Activated CD4-positive, alpha-beta T cell treated with anti-CD3 and anti-CD28 coated beads, Interleukin-2, amount 10 ng/mL, durations not matched to agents 7 days and 5 days (primary cell): Measurements from ENCODE around the gene ST3GAL4. TPM values are rescaled to one million over a fixed set of nuclear protein-coding genes. Genes with fewer than 3 reads are reported as not detected.
"Not testable (repeated sequence)": the region's sequence is repeated elsewhere in the genome, so short reads cannot be mapped to it uniquely, and the experiment has no call there.

Source experiments
- CTCF ChIA-PET: fragments of 350-600 bp; sonication (Branson Sonifier 250); formaldehyde crosslinking; loops from one replicate; lab custom pipeline; 2021; ENCODE audit warnings: antibody characterized with exemption; lab: Charles Lee
- POLR2A ChIA-PET: fragments of 350-600 bp; sonication (Branson Sonifier 250); formaldehyde crosslinking; loops from one replicate; lab custom pipeline; 2021; ENCODE audit warnings: antibody characterized with exemption; lab: Charles Lee
- DNase-seq: peaks from one replicate; pipeline ENCODE4 v3.0.0-alpha.2; 2020
- H3K27ac Mint-ChIP-seq: one replicate; pipeline ENCODE4 v1.8.0; 2021; ENCODE audit warnings: mild to moderate bottlenecking, moderate library complexity, mixed read lengths
- H3K27me3 Mint-ChIP-seq: one replicate; pipeline ENCODE4 v1.8.0; 2021; ENCODE audit warnings: mixed read lengths
- H3K36me3 Mint-ChIP-seq: one replicate; pipeline ENCODE4 v1.8.0; 2021; ENCODE audit warnings: low read depth, mixed read lengths
- H3K4me1 Mint-ChIP-seq: one replicate; pipeline ENCODE4 v1.8.0; 2021; ENCODE audit warnings: mixed read lengths
- H3K4me3 Mint-ChIP-seq: one replicate; pipeline ENCODE4 v1.8.0; 2021; ENCODE audit warnings: mild to moderate bottlenecking, moderate library complexity, mixed read lengths
- H3K9me3 Mint-ChIP-seq: one replicate; pipeline ENCODE4 v1.8.0; 2021; ENCODE audit warnings: mixed read lengths
- total RNA-seq, 2 experiments: library from RNA; stranded (reverse); gene quantifications; one replicate each; pipeline ENCODE4 v1.2.3, GENCODE V29; 2021

ST3GAL4 gene
- total RNA-seq, 2 experiments from 2014 or later = 7.5 to 7.6 TPM

DNA sequence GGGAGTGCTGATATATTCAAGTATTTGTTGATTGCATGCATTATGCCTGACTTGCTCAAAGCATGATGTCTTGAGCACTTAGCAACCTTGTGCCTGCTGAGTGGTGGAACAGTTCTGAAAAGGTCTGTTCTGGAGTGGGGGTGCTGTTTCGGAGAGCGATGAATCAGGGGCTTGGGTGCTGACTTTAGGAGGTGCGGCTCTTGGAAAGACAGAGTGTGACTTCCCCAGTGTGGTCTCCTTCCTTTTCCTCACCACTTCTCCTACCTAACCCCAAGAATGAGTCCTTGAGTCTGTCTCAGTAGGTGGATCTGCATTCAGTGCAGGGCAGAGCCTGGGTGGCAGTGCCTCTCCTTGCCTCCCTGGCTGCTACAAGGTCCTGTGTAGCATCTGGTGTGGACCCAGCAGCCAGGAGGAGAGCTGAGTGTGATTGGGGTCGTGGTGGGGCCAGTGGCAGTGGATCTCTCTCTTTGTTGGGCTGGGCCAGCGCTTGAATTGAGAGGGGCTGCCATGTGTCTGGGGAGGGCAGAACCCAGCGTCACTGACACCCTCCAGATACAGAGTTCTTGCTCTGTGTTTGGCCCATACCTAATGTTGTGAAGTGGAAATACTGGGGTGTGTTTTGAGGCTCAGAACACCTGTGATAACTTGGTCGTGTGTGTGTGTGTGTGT is 35.9 kb downstream of the ST3GAL4 start:
- no peaks in the 10 kb centered on the region for H3K9me3 Mint-ChIP-seq
- POLR2A ChIA-PET = no interaction called here
- DNase-seq = no peak
- H3K27me3 Mint-ChIP-seq = no peaks in the 10 kb centered on the region
- H3K27ac Mint-ChIP-seq = no peak overlapping the region
- CTCF ChIA-PET = interaction anchor here (1.8 kb wide), 1 partner anchor 11 kb away, joined by 4 read pairs; no protein-coding TSS in a partner anchor
- no peaks in the 10 kb centered on the region for H3K36me3 Mint-ChIP-seq
- H3K4me1 Mint-ChIP-seq = peaks cover 10% of the 10 kb centered on the region
- no peak overlapping the region for H3K4me3 Mint-ChIP-seq

DNA sequence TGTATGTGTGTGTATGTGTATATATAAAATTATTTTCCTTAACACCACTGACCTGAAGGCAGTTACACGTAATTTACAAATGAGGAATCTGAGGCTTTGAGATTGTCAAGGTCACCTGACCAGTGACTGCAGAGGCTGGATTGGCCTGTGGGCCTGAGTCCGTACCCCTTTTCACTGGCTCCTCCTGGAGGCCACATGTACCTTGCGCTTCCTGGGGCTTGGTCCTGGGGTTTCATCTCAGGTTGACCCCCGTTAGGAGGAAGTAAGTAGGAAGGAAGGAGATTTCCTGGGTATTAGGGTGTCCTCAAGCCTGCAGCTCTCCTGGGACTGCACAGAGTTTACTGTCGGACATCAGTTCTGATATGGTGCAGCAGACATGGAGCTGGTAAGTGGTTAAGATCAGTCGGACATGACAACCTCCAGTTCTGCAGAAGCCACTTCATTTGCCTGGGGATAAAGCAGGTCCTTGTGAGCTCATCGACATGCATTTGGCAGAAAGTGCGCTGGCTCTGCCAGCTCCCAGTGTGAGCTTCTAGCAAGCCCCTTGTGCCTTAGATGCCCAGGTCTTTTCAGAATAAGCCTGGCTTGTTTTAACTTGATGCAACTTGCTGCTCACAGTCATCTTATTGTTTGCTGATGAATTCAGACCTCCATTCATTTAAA is 36.6 kb downstream of the ST3GAL4 start:
- H3K27ac Mint-ChIP-seq = no peak overlapping the region

DNA sequence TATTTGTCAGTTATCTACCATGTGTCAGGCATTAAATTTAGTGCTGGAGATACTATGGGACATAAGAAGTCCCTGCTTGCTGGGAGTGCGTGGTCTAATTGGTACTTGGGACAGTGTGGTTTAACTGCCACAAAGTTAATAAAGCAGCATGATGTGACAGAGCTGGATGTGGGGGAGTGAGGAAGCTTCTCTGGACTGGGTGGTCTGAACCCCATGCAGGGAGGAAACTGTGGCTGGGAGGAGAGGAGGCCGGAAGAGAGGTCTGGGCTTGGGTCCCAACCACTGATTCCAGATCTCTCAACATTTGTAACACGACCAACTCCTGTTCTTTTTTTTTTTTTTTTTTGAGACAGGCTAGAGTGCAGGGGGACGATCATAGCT is 37.1 kb downstream of the ST3GAL4 start:
- CTCF ChIA-PET = interaction anchor here (0.7 to 1.8 kb wide), 2 partner anchors 10 to 449 kb away, joined by 4 read pairs; no protein-coding TSS in a partner anchor
- no peak for DNase-seq

More for the DNA sequence above, 36.6 kb downstream of the ST3GAL4 start:
- CTCF ChIA-PET = interaction anchor here (0.7 to 1.8 kb wide), 2 partner anchors 10 to 450 kb away, joined by 4 read pairs; no protein-coding TSS in a partner anchor
- POLR2A ChIA-PET = no interaction called here
- DNase-seq = no peak
- Mint-ChIP-seq H3K36me3 (no peaks in the 10 kb centered on the region), H3K4me3 (no peak overlapping the region), H3K4me1 (peaks cover 5% of the 10 kb centered on the region), H3K27me3 (no peaks in the 10 kb centered on the region), H3K9me3 (no peaks in the 10 kb centered on the region)

DNA sequence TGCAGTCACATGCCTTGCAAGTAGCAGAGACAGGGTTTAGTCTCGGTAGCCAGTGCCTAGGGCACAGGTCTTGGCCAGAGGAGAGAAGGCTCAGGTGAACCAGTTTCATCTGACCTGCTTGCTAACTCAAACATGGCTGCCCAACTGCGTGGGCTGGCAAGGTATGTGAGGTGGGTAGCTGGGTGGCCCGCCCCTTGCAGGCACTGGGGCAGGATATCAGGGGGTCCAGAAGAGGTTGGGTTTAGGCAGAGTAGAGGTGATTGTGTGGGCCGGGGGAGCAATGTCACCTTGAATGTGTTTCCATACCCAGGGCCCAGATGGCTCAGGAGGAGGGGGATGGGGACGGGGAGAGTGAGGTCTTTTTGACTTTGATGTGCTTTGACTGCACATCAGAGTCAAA is 37.7 kb downstream of the ST3GAL4 start:
- Mint-ChIP-seq H3K4me1 (peaks cover 5% of the 10 kb centered on the region), H3K4me3 (no peak overlapping the region), H3K9me3 (no peaks in the 10 kb centered on the region), H3K27ac (no peak overlapping the region), H3K27me3 (no peaks in the 10 kb centered on the region), H3K36me3 (no peaks in the 10 kb centered on the region)
- DNase-seq = no peak
- CTCF ChIA-PET = interaction anchor here (1.8 kb wide), 1 partner anchor 9 kb away, joined by 4 read pairs; no protein-coding TSS in a partner anchor
- POLR2A ChIA-PET = no interaction called here

More for the DNA sequence above, 37.1 kb downstream of the ST3GAL4 start:
- peaks cover 5% of the 10 kb centered on the region for H3K4me1 Mint-ChIP-seq
- H3K27me3 Mint-ChIP-seq = no peaks in the 10 kb centered on the region
- H3K4me3 Mint-ChIP-seq = no peak overlapping the region
- H3K36me3 Mint-ChIP-seq = no peaks in the 10 kb centered on the region
- no peak overlapping the region for H3K27ac Mint-ChIP-seq
- no peaks in the 10 kb centered on the region for H3K9me3 Mint-ChIP-seq
- POLR2A ChIA-PET = no interaction called here

DNA sequence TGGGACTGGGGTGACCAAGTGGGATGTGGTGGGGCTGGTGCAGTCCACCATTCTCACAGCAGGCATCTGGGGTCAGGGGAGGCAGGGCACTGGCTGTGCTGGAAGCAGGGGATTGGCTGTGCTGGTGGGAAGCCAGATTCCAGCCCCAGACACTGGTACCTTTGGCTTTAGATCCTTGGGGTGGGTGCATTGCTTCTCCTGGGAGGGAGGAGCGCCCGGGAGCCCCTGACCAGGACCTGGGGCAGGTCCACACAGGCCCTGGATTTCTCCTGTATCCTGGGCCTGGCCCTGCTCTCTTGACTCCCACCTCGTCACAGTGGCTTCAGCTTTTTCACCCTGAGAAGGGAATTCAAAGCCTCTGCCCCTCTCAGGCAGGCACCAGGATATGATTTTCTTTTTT is 38.5 kb downstream of the ST3GAL4 start:
- DNase-seq = no peak
- POLR2A ChIA-PET = no interaction called here
- CTCF ChIA-PET = no interaction called here
- H3K27ac Mint-ChIP-seq = no peak overlapping the region
- no peaks in the 10 kb centered on the region for H3K9me3 Mint-ChIP-seq
- no peaks in the 10 kb centered on the region for H3K27me3 Mint-ChIP-seq
- H3K4me1 Mint-ChIP-seq = peaks cover 5% of the 10 kb centered on the region
- no peaks in the 10 kb centered on the region for H3K36me3 Mint-ChIP-seq
- H3K4me3 Mint-ChIP-seq = no peak overlapping the region

DNA sequence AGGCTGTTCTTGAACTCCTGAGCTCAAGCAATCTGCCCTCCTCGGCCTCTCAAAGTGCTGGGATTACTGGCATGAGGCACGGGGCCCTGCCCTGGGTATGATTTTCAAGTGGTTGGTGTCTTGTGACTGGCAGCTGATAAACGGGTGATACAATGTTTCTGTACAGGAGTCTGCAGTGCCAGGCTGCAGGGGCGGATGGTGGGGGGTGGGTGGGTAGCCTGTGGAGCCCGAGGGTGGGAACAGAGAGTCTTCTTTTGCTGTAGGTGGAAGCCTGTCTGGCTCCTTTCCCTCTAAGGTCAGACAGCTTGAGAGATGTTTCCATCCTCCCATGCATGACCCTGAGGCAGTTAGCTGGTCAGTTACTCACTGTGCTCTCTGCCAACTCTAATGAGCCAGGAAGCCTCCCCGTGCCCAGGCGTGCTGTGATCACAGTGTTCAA is 39.2 kb downstream of the ST3GAL4 start:
- H3K27me3 Mint-ChIP-seq, H3K4me3 Mint-ChIP-seq, H3K27ac Mint-ChIP-seq, H3K4me1 Mint-ChIP-seq, H3K36me3 Mint-ChIP-seq, H3K9me3 Mint-ChIP-seq, DNase-seq, CTCF ChIA-PET, POLR2A ChIA-PET: not testable (repeated sequence)

DNA sequence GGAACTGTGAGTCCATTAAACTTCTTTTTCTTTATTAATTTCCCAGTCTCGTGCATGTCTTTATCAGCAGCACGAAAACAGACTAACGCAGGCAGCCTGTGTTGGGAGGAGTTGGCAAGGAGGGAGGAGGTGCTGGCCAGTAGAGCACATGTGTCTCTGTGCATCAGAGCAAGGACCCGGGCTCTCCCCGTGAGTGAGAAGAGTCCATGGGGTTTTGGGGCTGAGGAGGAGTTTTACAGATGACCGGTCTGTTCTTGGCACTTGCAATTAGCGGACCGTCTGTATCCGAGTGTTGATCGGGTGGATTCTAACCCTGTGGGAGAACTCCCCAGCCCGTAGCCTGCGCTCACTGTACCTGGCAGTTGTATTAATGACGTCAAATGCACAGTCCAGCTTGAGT is 40.3 kb downstream of the ST3GAL4 start:
- H3K9me3 Mint-ChIP-seq, H3K36me3 Mint-ChIP-seq, H3K27ac Mint-ChIP-seq, H3K4me3 Mint-ChIP-seq, H3K27me3 Mint-ChIP-seq, POLR2A ChIA-PET, DNase-seq, H3K4me1 Mint-ChIP-seq, CTCF ChIA-PET: not testable (repeated sequence)

DNA sequence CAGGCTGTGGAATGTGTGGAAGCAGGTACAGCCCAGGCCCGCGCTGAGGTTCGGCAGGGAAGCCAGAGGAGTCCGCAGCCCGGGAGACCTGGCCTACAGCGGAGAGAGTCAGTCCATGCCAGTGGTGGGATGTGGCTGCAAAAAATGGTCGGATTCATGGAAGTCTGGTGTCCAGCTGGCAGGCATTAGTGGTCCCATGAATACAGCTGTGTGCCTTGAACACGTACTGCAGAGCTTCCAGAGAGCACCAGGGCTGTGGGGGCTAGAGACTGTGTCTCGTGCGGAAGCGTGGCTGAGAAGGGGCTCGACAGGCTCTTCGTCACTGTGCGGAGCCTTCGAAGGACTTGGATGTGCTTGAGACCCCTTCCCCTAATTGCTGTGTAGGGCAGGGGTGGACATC is 40.8 kb downstream of the ST3GAL4 start:
- H3K36me3 Mint-ChIP-seq, CTCF ChIA-PET, H3K27me3 Mint-ChIP-seq, H3K4me3 Mint-ChIP-seq, H3K9me3 Mint-ChIP-seq, POLR2A ChIA-PET, H3K27ac Mint-ChIP-seq, DNase-seq, H3K4me1 Mint-ChIP-seq: not testable (repeated sequence)

DNA sequence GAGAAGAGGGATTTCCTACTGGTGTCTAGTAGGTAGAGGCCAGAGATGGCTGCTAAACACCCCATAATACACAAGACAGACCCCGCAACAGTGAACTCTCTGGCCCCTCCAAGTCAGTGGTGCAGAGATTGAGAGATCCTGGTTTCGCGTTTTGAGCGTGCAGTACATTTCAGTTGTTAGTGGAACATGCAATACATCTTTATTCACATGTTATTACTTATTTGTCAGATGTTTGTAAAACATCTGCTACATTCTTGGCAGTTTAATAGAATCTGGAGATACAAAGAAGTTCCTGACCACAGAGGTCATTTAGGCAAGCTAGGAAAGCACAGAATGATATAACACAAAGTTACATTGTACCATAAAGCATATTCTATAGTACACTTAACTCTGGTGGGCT is 41.5 kb downstream of the ST3GAL4 start:
- CTCF ChIA-PET = no interaction called here
- peaks cover 5% of the 10 kb centered on the region for H3K4me1 Mint-ChIP-seq

DNA sequence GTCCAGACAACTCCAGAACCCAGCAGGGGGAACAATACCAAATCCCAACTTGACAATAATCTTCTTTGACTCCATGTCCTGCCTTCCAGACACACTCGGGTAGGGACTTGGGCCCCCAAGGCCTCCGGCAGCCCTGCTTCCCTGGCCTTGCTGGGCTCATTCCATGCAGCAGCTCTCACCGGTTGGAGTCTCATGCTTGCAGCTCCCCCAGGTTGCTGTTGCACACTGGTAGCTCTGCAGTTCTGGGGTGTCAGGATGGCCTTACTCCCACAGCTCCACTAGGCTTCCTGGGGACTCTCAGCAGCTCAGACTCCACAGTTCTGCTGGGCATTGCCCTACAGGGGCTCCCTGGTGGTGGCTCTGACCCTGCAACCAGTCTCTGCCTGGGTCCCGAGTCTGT is 42.8 kb downstream of the ST3GAL4 start:
- Mint-ChIP-seq H3K27ac (no peak overlapping the region), H3K4me1 (no peaks in the 10 kb centered on the region), H3K27me3 (no peaks in the 10 kb centered on the region), H3K9me3 (no peaks in the 10 kb centered on the region), H3K4me3 (no peak overlapping the region), H3K36me3 (no peaks in the 10 kb centered on the region)
- ChIA-PET CTCF (no interaction called here), POLR2A (no interaction called here)
- no peak for DNase-seq

More for the DNA sequence above, 41.5 kb downstream of the ST3GAL4 start:
- Mint-ChIP-seq H3K27ac (no peak overlapping the region), H3K27me3 (no peaks in the 10 kb centered on the region), H3K36me3 (no peaks in the 10 kb centered on the region), H3K4me3 (no peak overlapping the region), H3K9me3 (no peaks in the 10 kb centered on the region)
- no peak for DNase-seq
- POLR2A ChIA-PET = no interaction called here

DNA sequence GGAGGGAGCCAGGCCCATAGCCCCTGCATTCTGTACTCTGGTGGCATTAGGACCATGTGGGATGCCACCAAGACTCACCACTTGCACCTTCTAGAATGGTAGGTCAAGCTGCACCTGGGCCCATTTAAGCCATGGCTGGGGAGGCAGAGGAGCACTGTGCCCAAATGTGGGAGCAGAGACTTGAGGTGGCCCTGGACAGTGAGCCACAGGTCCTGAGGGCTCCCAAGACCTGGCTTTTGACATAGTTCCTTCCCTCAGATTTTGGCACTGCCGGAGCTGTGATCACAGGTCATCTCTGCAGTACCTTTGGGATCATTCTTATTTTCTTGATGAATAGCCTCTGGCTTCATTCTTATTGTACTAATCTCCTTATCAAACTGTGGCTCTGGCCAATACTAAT is 43.2 kb downstream of the ST3GAL4 start:
- H3K4me3 Mint-ChIP-seq = no peak overlapping the region
- no peaks in the 10 kb centered on the region for H3K27me3 Mint-ChIP-seq
- H3K9me3 Mint-ChIP-seq = no peaks in the 10 kb centered on the region
- DNase-seq = no peak
- H3K36me3 Mint-ChIP-seq = no peaks in the 10 kb centered on the region
- H3K4me1 Mint-ChIP-seq = no peaks in the 10 kb centered on the region
- ChIA-PET POLR2A (no interaction called here), CTCF (no interaction called here)
- H3K27ac Mint-ChIP-seq = no peak overlapping the region

DNA sequence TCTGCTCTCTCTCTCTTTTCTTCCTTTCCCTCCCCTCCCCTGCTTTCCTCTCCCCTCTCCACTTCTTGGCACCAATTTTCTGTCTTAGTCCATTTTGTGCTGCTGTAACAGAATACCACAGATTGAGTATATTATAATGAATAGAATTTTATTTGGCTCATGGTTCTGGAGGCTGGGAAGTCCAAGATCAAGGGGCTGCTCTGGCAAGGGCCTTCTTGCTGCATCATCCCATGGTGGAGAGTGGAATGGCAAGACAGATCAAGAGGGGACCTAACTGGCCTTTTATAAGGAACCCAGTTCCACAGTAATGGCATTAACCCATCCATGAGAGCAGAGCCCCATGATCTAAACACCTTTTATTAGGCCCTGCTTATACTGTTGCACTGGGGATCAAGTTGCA is 44.5 kb downstream of the ST3GAL4 start:
- H3K36me3 Mint-ChIP-seq = no peaks in the 10 kb centered on the region
- no peak for DNase-seq
- no peak overlapping the region for H3K27ac Mint-ChIP-seq
- POLR2A ChIA-PET = no interaction called here
- no peaks in the 10 kb centered on the region for H3K27me3 Mint-ChIP-seq
- H3K4me1 Mint-ChIP-seq = no peaks in the 10 kb centered on the region
- H3K9me3 Mint-ChIP-seq = no peaks in the 10 kb centered on the region
- no peak overlapping the region for H3K4me3 Mint-ChIP-seq
- CTCF ChIA-PET = no interaction called here

DNA sequence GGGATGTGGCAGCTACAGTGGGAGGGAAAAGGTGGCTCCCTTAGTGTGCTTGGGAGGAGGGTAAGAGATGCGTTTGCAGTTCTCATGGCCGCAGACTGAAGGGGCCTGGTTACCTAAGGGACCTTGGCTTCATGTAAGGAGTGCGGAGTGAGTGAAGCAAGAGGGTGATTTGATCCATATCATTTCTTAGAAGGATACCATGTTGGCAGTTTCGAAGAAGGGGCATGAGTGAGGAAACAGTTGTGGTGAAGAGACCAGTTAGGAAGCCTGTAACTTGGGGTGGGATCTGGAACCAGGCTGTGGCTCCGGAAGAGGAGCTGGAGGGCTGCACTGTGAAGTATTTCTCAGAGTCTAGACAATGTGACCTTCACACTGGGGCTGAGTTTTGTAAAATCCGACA is 45.0 kb downstream of the ST3GAL4 start:
- DNase-seq = no peak
- Mint-ChIP-seq H3K36me3 (no peaks in the 10 kb centered on the region), H3K27me3 (no peaks in the 10 kb centered on the region), H3K9me3 (no peaks in the 10 kb centered on the region), H3K4me3 (no peak overlapping the region), H3K4me1 (no peaks in the 10 kb centered on the region), H3K27ac (no peak overlapping the region)
- ChIA-PET CTCF (no interaction called here), POLR2A (no interaction called here)
